ENCODE measurements around the gene P3H2.
"Not testable (repeated sequence)": the region's sequence is repeated elsewhere in the genome, so short reads cannot be mapped to it uniquely, and the experiment has no call there.

- not testable (repeated sequence) for TF ChIP-seq CTCF (IDR thresholded peaks at IDR 0.05; ENCODE audit: borderline replicate concordance, extremely low read depth, low read length, poor library complexity, severe bottlenecking); EZH2 (IDR thresholded peaks at IDR 0.05; ENCODE audit: borderline replicate concordance, low read depth, low read length, severe bottlenecking)
These were observed 24.1 kb upstream of the P3H2 start for GRCh38 chr3:190144793-190145192.
